HG03039 (cell line): ENCODE results near the gene GEMIN7.

ENCODE experiments used
- ATAC-seq: cut with Tn5 transposase; IDR thresholded peaks from one replicate; pipeline ENCODE4 v1.9.1; 2021; ENCODE audit warnings: mild to moderate bottlenecking, moderate library complexity; ENCODE audit not compliant: unreplicated experiment

The GEMIN7 gene, protein sequence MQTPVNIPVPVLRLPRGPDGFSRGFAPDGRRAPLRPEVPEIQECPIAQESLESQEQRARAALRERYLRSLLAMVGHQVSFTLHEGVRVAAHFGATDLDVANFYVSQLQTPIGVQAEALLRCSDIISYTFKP

GRCh38 chr19:45079063-45079910, at the start of gene GEMIN7:
TSS of gene GEMIN7 (plus strand) at chr19:45079260. CDS start at chr19:45090115, 10,855 bp downstream.
- ATAC-seq: no peak

- ATAC-seq: no peak
These were observed 48.2 kb upstream of the GEMIN7 start for GRCh38 chr19:45030825-45031224.

DNA sequence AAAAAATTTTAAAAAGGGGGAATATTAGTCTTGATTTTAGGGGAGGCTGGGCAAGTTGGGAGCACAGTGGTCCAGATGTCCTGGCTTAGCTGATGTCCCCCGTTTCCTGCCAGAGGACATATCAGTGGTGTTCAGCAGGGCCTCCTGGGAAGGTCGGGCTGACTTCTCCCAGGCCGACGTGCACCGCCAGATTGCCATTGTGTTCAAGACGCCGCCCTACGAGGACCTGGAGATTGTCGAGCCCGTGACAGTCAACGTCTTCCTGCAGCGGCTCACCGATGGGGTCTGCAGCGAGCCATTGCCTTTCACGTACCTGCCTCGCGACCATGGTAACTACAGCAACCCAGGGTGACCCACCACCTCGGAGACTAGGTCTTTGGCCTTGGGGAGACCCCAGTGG, 46.6 kb upstream of the GEMIN7 start:
- ATAC-seq: no peak

DNA sequence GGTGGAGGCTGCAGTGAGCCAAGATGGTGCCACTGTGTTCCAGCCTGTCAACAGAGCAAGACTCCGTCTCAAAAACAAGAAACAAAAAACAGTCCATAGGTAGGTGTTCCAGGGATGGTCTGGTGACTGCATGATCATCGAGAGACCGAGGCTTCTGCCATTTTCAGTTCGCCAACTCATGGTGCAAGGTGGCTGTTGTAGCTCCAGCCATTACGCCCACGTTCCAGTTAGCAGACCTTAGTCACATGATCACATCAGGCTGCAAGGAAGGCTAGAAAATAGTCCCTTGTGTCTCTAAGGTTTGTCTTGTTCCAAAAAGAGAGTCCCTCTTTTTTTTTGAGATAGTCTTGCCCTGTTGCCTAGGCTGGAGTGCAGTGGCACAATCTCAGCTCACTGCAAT, 43.3 kb upstream of the GEMIN7 start:
- ATAC-seq: no peak

GRCh38 chr19:45037393-45038169, 41.5 kb upstream of the GEMIN7 start:
- ATAC-seq: no peak

GRCh38 chr19:45038931-45039893, 39.8 kb upstream of the GEMIN7 start, which contains the start of gene CLASRP:
TSS of gene CLASRP (plus strand) at chr19:45039045. CDS start at chr19:45040213, 1,168 bp downstream.
- peak; percentile 74 for ATAC-seq

- ATAC-seq: no peak
These were observed 38.8 kb upstream of the GEMIN7 start for GRCh38 chr19:45040059-45040771.

DNA sequence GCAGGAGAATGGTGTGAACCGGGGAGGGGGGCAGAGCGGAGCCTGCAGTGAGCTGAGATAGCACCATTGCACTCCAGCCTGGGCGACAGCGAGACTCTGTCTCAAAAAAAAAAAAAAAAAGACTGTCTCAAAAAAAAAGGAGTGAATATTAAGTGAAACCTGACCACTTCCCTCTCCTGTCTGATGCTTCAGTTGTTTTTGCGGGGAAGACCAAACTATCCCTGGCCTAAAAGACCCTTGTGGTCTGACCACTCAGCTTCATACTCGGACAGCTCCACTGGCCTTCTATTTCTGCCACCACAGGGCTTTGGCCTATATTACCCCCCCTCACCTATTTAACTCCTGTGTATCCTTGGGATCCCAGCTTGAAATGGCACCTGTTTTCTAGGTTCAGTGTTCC, 37.9 kb upstream of the GEMIN7 start:
- ATAC-seq: no peak

GRCh38 chr19:45045671-45046353, 33.2 kb upstream of the GEMIN7 start:
- no peak for ATAC-seq

- ATAC-seq: no peak
These were observed 32.7 kb upstream of the GEMIN7 start for GRCh38 chr19:45046355-45046754.

GRCh38 chr19:45047188-45047797, 31.8 kb upstream of the GEMIN7 start:
- ATAC-seq: no peak

DNA sequence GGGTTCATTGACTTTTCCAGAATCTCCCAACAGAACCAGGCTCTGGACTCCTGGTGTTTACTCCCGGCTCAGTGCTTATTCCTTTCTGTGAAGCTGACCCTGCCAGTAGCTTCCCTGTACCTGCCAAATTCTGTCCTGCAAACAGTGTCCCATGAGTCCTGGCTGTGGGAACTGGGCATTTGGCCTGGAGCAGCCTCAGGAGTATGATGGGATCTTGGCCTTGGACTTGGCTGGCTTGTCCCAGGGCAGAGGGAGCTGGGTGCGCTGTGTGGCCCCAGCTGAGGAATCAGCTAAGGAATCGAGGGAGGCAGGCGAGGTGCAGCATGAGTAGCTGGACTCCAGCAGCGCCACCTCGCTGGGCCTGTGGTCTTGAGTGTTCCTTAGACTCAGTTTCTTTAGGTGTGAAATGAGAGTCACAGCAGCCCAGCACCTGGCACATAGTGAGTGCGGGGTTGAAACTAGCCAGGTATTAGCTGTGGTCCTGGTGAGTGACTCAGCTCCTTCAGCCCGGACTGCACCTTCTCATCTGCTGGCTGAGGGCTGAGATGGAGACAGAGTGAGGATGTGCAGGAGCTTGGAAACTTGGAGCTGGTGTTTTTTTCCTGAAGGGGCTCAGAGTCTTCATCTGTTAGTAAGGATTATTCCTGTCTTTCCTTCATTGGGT, 29.9 kb upstream of the GEMIN7 start:
- no peak for ATAC-seq

GRCh38 chr19:45050036-45050435, 29.0 kb upstream of the GEMIN7 start:
- no peak for ATAC-seq

- no peak for ATAC-seq
These were observed 27.0 kb upstream of the GEMIN7 start for GRCh38 chr19:45051929-45052579.

DNA sequence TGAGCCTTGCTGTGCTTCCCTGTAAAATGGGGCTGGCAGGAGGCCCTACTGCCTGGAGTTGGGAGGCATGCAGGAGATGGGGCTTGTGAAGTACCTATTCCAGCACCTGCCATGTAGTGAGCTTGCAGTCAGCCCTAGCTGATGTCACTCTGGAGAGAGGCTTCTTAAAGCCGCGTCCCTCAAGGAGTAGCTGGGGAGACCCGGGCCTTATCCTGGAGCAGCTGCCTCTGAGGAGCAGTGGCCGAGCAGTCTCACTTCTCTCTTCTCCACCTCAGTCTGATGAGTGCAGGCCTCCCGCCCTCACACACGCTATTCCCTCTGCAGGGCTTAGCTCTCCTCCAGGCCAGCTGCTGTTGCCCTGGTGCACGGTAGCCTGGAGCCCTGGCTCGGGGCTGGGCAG, 22.2 kb upstream of the GEMIN7 start:
- no peak for ATAC-seq

- no peak for ATAC-seq
These were observed 21.6 kb upstream of the GEMIN7 start for GRCh38 chr19:45057444-45057843.

DNA sequence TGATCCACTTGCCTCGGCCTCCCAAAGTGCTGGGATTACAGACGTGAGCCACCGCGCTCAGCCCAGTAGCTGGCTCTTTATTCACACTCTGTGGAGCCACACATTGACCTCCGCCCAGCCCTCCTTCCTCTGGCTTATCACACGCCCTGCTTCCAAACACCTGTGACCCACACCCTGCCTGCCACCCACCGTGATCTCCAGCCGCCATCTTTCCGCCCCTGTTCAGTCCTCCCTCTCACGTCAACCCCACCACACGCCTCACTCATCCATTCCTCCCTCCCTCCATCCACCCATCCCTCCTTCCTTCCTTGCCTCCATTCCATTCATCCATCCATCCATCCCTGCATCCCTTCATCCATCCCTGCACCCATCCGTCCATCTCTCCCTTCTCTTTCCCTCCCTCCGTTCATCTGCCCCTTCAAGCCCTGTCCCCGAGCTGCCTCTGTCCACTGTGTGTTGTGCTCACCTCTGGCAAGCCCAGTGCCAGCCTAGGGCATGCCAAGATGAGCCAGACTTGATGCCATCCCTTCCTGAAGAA, 20.4 kb upstream of the GEMIN7 start:
- ATAC-seq: no peak
